Natural killer cell (primary cell): ENCODE measurements around the gene ARPIN. TPM values are rescaled to one million over a fixed set of nuclear protein-coding genes. Genes with fewer than 3 reads are reported as not detected.
A peak's percentile ranks its signal among the peaks of the same experiment; 100 is the strongest.

Experiments used
- ATAC-seq, 3 donors: fragments of 150-1000 bp in 2 of 3; fragments of 200-7000 bp in 1 of 3; cut with Tn5 transposase; 1 replicate in 1 of 3; 2 replicates in 2 of 3; pipeline ENCODE4 v1.10.0; 2021; ENCODE audit warnings: mild to moderate bottlenecking in 2 of 3, moderate library complexity in 2 of 3
- DNase-seq, 2 donors: peaks; one replicate each; pipeline versions ENCODE4 v3.0.0 to v3.0.0-alpha.2; 2013 to 2021; ENCODE audit warnings: mixed read lengths in 1 of 2
- H3K27ac ChIP-seq: one replicate; pipeline ENCODE4 v1.5.1; 2013; ENCODE audit warnings: mild to moderate bottlenecking, low read length
- H3K27me3 ChIP-seq: one replicate; pipeline ENCODE4 v1.6.1; 2013; ENCODE audit warnings: low read length; ENCODE audit not compliant: control insufficient read depth, insufficient read depth
- H3K36me3 ChIP-seq: one replicate; pipeline ENCODE4 v1.6.1; 2013; ENCODE audit warnings: low read length; ENCODE audit not compliant: control insufficient read depth, insufficient read depth
- H3K4me1 ChIP-seq: one replicate; pipeline ENCODE4 v1.6.1; 2013; ENCODE audit warnings: low read length; ENCODE audit not compliant: control insufficient read depth, insufficient read depth
- H3K4me3 ChIP-seq: one replicate; pipeline ENCODE4 v1.5.1; 2013; ENCODE audit warnings: low read length
- H3K9me3 ChIP-seq: one replicate; pipeline ENCODE4 v1.6.1; 2013; ENCODE audit warnings: low read length; ENCODE audit not compliant: control insufficient read depth, insufficient read depth
- H3K27ac Mint-ChIP-seq, 2 donors: one replicate each; pipeline ENCODE4 v1.8.0; 2022; ENCODE audit warnings: mild to moderate bottlenecking in 2 of 2, mixed read lengths in 2 of 2, moderate library complexity in 1 of 2
- H3K27me3 Mint-ChIP-seq, 2 donors: one replicate each; pipeline ENCODE4 v1.8.0; 2022; ENCODE audit warnings: low read depth in 2 of 2, mixed read lengths in 2 of 2
- H3K36me3 Mint-ChIP-seq: one replicate; pipeline ENCODE4 v1.8.0; 2022; ENCODE audit warnings: mixed read lengths
- H3K4me1 Mint-ChIP-seq, 2 donors: one replicate each; pipeline ENCODE4 v1.8.0; 2022; ENCODE audit warnings: mixed read lengths in 2 of 2
- H3K4me3 Mint-ChIP-seq: one replicate; pipeline ENCODE4 v1.8.0; 2022; ENCODE audit warnings: mild to moderate bottlenecking, moderate library complexity, mixed read lengths
- H3K9me3 Mint-ChIP-seq, 2 donors: one replicate each; pipeline ENCODE4 v1.8.0; 2022; ENCODE audit warnings: mixed read lengths in 2 of 2
- CTCF ChIP-seq: fragments of 200-600 bp; IDR thresholded peaks from one replicate; pipeline ENCODE4 v1.8.0; 2022; ENCODE audit warnings: antibody characterized with exemption
- WGBS: methylation state at CpG from one replicate; pipeline ENCODE4 v1.1.7; 2013; ENCODE audit warnings: missing lambda C conversion rate; ENCODE audit not compliant: insufficient coverage; 5-methylcytosine and 5-hydroxymethylcytosine counted together
- intact Hi-C: fragments of 100-400 bp; cut with micrococcal nuclease; formaldehyde crosslinking; loops from one replicate; pipeline ENCODE4 v1.14.2; 2022
- total RNA-seq, 4 donors: library from RNA; stranded (reverse); fragments of 120-200 nt in 1 of 4; gene quantifications; one replicate each; pipeline versions ENCODE4 v1.2.3 to v1.2.4, GENCODE V29; 2013 to 2022

The ARPIN gene
- total RNA-seq, 3 donors from 2014 or later (not counting 1 experiment from before 2014, with no cell fraction given): 0.23 to 5.5 (median 0.38) TPM

- H3K9me3 Mint-ChIP-seq: no peaks in the 10 kb centered on the region
- H3K36me3 Mint-ChIP-seq: no peaks in the 10 kb centered on the region
- WGBS: 29% methylated on average over 8 of the region's 8 CpGs
- no peak overlapping the region for H3K4me3 ChIP-seq
- peaks cover 25% of the 10 kb centered on the region for H3K4me1 ChIP-seq
- DNase-seq (peak in 1 of 2 donors; percentile 63), ATAC-seq (peak; percentile 80 to 89 (median 89))
- no peaks in the 10 kb centered on the region for H3K36me3 ChIP-seq
- no peaks in the 10 kb centered on the region for H3K27me3 ChIP-seq
- peak overlapping the region; percentile 52 for H3K4me3 Mint-ChIP-seq
- peak overlapping the region; percentile 66 for H3K27ac ChIP-seq
- H3K9me3 ChIP-seq: no peaks in the 10 kb centered on the region
- H3K27ac Mint-ChIP-seq: peak overlapping the region; percentile 72 to 85
- peaks cover 31% of the 10 kb centered on the region in 2 donors for H3K4me1 Mint-ChIP-seq
- intact Hi-C loops: loop anchor here (1.0 kb wide), 2 partner anchors 42 to 102 kb away; no protein-coding TSS in a partner anchor
- no peaks in the 10 kb centered on the region for H3K27me3 Mint-ChIP-seq
- TF ChIP-seq CTCF: no peak
Measured at GRCh38 chr15:89936051-89936785, 23.5 kb upstream of the ARPIN start.

GRCh38 chr15:89932880-89933279, 20.1 kb upstream of the ARPIN start:
- H3K36me3 Mint-ChIP-seq: no peaks in the 10 kb centered on the region

GRCh38 chr15:89928421-89928820, 15.7 kb upstream of the ARPIN start:
- no peaks in the 10 kb centered on the region for H3K4me1 Mint-ChIP-seq
- intact Hi-C loops: no loop called here
- no peak for ATAC-seq

More at GRCh38 chr15:89932880-89933279, 20.1 kb upstream of the ARPIN start:
- peaks cover 24 to 27% of the 10 kb centered on the region in 2 donors for H3K4me1 Mint-ChIP-seq
- no peak overlapping the region for H3K27ac ChIP-seq
- ATAC-seq (no peak), DNase-seq (no peak)
- H3K4me3 Mint-ChIP-seq: no peak overlapping the region
- no peak for TF ChIP-seq CTCF
- no peaks in the 10 kb centered on the region for H3K36me3 ChIP-seq
- H3K4me1 ChIP-seq: peaks cover 21% of the 10 kb centered on the region
- H3K4me3 ChIP-seq: no peak overlapping the region
- intact Hi-C loops: no loop called here
- H3K9me3 ChIP-seq: no peaks in the 10 kb centered on the region
- no peak overlapping the region for H3K27ac Mint-ChIP-seq
- no peaks in the 10 kb centered on the region for H3K9me3 Mint-ChIP-seq
- no peaks in the 10 kb centered on the region for H3K27me3 ChIP-seq
- no peaks in the 10 kb centered on the region for H3K27me3 Mint-ChIP-seq
- WGBS: 96% methylated on average over 3 of the region's 3 CpGs

More at GRCh38 chr15:89928421-89928820, 15.7 kb upstream of the ARPIN start:
- no peak for TF ChIP-seq CTCF
- Histone ChIP-seq H3K36me3 (no peaks in the 10 kb centered on the region), H3K27ac (no peak overlapping the region), H3K4me3 (no peak overlapping the region), H3K27me3 (no peaks in the 10 kb centered on the region), H3K4me1 (no peaks in the 10 kb centered on the region), H3K9me3 (no peaks in the 10 kb centered on the region)
- no peaks in the 10 kb centered on the region for H3K36me3 Mint-ChIP-seq
- H3K9me3 Mint-ChIP-seq: no peaks in the 10 kb centered on the region
- no peak overlapping the region for H3K27ac Mint-ChIP-seq
- no peaks in the 10 kb centered on the region for H3K27me3 Mint-ChIP-seq
- DNase-seq: no peak
- WGBS: 89% methylated on average over 4 of the region's 4 CpGs
- H3K4me3 Mint-ChIP-seq: no peak overlapping the region
